GM19240 (cell line): ENCODE results near the gene MDH1.
"Not testable (repeated sequence)": the region's sequence is repeated elsewhere in the genome, so short reads cannot be mapped to it uniquely, and the experiment has no call there.

Experiments used
- DNase-seq: peaks from one replicate; pipeline ENCODE4 v3.0.0; 2011; ENCODE audit warnings: low spot score; ENCODE audit not compliant: insufficient read length

MDH1 gene

GRCh38 chr2:63587814-63588384, 864 bp upstream of the MDH1 start:
- DNase-seq = no peak

- no peak for DNase-seq
These were observed 590 bp downstream of the MDH1 start for GRCh38 chr2:63589148-63589958.

- DNase-seq = no peak
These were observed 2.1 kb downstream of the MDH1 start for GRCh38 chr2:63590626-63591408.

GRCh38 chr2:63591566-63592175, 2.9 kb downstream of the MDH1 start:
- DNase-seq = no peak

- DNase-seq = no peak
These were observed 5.9 kb downstream of the MDH1 start for GRCh38 chr2:63594660-63595059.

- no peak for DNase-seq
These were observed 7.7 kb downstream of the MDH1 start for GRCh38 chr2:63596401-63596883.

- no peak for DNase-seq
These were observed 10.2 kb downstream of the MDH1 start for GRCh38 chr2:63598981-63599380.

GRCh38 chr2:63600881-63601460, 12.2 kb downstream of the MDH1 start:
- DNase-seq = no peak

GRCh38 chr2:63604666-63605065, 15.9 kb downstream of the MDH1 start:
- no peak for DNase-seq

GRCh38 chr2:63608865-63609264, 20.1 kb downstream of the MDH1 start:
- DNase-seq = not testable (repeated sequence)

GRCh38 chr2:63610525-63610924, 21.8 kb downstream of the MDH1 start:
- no peak for DNase-seq

- DNase-seq = no peak
These were observed 24.7 kb downstream of the MDH1 start for GRCh38 chr2:63613391-63613901.

- DNase-seq = no peak
These were observed 25.7 kb downstream of the MDH1 start for GRCh38 chr2:63614448-63614968.

- DNase-seq = no peak
These were observed 26.5 kb downstream of the MDH1 start for GRCh38 chr2:63614983-63615945.

GRCh38 chr2:63617366-63617765, 28.6 kb downstream of the MDH1 start:
- DNase-seq = no peak

- DNase-seq = no peak
These were observed 30.6 kb downstream of the MDH1 start for GRCh38 chr2:63619328-63619727.

GRCh38 chr2:63622751-63623150, 34.0 kb downstream of the MDH1 start:
- DNase-seq = no peak

GRCh38 chr2:63623763-63624162, 35.0 kb downstream of the MDH1 start:
- DNase-seq = not testable (repeated sequence)

- no peak for DNase-seq
These were observed 39.1 kb downstream of the MDH1 start for GRCh38 chr2:63627866-63628265.
